T1000 (cell line): ENCODE data around the gene POLR2A.

Source experiments
- DNase-seq: peaks from one replicate; lab custom pipeline; 2025; ENCODE audit warnings: mixed read lengths; lab: John Stamatoyannopoulos, UW

POLR2A gene

DNA sequence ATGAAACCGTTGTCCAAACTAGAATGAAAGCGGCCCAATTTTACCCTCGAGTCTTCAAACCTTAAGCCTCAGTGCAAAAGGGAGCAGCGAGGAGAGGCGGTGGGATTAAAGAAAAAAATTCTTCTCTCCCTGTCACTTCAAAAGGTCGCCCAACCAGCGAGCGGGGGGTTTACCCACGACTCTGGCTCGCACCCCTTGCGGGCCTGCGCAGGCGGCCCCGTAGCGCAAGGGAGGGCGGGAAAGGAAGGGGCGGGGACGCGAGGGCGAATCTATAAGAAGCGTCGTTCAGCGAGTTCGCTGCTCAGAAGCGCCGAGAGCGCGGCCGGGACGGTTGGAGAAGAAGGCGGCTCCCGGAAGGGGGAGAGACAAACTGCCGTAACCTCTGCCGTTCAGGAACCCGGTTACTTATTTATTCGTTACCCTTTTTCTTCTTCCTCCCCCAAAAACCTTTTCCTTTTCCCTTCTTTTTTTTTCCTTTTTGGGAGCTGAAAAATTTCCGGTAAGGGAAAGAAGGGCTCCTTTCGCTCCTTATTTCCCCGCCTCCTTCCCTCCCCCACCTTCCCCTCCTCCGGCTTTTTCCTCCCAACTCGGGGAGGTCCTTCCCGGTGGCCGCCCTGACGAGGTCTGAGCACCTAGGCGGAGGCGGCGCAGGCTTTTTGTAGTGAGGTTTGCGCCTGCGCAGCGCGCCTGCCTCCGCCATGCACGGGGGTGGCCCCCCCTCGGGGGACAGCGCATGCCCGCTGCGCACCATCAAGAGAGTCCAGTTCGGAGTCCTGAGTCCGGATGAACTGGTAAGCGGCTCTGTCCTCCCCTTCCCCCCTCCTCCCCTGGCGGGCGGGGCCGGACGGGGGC lies at the start of gene POLR2A:
Gene POLR2A (plus strand): TSS at position 300 of the 852 bp plus-strand sequence.
- peak; percentile 97 for DNase-seq

DNA sequence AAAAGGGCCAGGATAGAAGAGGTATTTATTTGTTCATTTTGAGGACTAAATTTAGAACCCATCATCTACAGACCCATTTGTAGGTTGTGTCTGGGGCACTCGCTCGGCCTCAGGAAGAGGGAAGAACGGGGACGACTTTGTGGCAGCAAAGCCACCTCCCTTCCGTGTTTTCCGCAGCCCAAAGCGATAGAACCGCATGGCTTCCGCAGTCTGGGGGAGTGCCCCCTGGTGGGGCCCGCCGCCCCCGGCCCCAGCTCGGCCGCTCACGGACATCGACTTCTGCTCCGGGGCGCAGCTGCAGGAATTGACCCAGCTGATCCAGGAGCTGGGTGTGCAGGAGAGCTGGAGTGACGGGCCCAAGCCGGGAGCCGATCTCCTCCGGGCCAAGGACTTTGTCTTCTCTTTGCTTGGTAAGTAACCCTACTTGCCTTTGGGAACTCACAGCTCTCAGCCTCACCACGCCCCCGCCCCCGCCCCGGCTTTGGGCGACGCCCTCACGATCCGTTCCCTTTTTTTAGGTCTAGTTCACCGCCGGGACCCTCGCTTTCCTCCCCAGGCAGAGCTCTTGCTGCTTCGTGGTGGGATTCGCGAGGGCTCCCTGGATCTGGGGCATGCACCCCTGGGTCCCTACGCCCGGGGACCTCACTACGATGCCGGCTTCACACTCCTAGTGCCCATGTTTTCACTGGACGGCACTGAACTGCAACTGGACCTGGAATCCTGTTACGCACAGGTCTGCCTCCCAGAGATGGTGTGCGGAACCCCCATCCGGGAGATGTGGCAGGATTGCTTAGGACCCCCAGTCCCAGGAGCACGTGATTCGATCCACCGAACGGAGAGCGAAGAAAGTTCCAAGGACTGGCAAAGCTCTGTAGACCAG lies 48.2 kb upstream of the POLR2A start:
- DNase-seq = no peak

DNA sequence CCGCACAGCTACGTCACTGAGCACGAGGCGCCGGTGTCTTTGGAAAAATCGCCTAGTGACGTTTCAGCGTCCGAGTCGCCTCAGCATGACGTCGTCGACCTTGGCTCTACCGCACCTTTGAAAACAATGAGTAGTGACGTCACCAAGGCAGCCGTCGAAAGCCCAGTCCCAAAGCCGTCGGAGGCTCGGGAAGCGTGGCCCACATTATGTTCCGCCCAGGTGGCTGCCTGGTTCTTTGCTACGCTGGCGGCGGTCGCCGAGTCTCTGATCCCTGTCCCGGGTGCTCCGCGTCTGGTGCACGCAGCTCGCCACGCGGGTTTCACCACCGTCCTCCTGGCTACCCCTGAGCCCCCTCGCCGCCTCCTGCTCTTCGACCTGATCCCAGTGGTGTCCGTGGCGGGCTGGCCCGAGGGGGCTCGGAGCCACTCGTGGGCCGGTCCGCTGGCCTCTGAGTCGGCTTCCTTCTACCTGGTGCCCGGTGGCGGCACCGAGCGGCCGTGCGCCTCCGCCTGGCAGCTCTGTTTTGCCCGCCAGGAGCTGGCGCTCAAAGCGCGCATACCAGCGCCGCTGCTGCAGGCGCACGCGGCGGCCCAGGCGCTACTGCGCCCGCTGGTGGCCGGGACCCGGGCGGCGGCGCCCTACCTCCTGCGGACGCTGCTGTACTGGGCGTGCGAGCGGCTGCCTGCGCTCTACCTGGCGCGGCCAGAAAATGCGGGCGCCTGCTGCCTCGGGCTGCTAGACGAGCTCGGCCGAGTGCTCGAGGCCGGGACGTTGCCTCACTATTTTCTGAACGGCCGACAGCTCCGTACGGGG lies 47.4 kb upstream of the POLR2A start:
- DNase-seq = peak; percentile 74

DNA sequence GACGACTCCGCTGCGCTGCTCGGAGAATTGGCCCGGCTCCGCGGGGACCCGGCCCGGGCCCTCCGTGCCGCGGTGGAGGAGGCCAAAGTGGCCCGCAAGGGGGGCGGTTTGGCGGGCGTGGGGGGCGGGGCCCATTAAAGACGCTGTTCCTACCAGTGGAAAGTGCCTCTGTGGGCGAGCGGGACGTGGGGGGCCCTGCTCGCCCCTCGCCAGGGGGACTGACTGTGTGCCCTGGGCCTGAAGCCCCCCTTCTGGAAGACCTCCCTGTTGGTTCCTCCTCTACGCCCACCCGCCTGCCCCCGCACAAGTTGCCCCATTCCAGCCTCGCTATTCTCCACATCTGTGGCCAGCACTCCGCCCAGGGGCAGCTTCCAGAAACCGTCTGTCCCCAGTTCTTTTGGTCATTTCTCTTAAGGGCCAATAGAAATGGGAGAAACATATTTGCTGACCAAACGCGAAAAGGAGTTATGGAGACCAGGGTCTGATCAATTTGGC lies 46.8 kb upstream of the POLR2A start:
- DNase-seq = no peak

DNA sequence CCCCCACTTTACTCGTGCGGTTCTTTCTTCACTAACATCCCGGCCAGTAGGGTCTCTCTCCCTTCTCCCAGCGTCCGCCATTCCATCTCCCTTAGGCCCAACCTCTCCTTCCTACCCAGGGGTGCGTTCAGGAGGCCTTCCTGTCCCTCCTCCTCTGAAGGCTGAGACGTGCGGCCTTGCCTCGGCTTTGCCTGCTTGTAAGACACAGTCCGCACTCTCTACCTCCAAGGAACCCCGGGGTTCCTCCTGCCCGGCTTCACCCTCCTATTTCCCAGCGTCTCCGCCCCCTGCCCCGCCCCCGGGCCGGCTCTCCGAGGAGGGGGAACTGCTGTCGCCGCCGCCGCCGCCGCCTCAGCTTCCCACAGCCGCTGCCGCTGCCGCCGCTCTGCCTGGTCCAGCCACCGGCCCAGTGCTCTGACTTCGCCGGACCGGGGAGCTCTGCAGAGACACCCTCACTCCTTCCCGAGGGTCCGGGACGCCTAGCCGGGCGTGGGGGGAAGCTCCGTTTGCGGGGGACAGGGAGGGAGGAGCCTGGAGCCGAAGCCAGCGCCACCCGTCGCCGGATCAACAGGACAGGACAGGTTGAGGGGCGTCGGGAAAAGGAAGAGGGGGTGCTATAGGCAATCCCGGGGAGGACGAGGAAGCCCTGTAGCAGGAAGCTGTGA lies 46.1 kb upstream of the POLR2A start:
- DNase-seq = no peak

DNA sequence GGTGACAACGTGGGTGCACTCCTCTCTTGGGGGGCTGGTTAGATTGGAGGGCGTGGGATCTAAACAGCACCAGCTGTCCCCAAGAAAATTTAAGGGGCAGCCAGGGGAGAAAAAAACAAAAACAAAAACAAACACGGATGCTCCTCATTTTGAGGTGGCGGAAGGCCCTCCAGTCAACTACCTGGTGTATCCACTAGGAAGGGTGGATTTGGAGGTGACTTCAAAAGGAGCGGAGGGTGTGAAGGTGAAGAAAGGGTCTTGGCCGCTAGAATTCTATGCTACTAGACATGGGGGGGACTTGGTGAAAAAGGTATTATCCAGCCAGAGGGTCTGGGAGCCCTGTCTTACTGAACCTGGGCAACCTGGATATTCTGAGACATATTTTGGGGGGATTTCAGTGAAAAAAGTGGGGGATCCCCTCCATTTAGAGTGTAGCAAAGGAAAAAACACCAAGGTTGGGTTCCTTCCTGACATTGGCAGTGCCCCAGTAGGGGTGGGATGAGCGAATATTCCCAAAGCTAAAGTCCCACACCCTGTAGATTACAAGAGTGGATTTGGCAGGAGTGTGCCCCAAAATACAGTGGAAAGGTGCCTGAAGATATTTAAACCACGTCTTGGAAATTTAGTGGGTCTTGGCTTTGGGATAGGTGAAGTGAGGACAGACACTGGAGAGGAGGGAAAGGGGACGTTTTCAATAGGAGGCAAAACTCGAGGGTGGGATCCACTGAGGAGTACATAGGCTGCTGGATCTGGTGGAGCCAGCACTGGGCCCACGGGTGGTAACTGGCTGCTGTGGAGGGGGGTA lies 45.3 kb upstream of the POLR2A start:
- DNase-seq = no peak

DNA sequence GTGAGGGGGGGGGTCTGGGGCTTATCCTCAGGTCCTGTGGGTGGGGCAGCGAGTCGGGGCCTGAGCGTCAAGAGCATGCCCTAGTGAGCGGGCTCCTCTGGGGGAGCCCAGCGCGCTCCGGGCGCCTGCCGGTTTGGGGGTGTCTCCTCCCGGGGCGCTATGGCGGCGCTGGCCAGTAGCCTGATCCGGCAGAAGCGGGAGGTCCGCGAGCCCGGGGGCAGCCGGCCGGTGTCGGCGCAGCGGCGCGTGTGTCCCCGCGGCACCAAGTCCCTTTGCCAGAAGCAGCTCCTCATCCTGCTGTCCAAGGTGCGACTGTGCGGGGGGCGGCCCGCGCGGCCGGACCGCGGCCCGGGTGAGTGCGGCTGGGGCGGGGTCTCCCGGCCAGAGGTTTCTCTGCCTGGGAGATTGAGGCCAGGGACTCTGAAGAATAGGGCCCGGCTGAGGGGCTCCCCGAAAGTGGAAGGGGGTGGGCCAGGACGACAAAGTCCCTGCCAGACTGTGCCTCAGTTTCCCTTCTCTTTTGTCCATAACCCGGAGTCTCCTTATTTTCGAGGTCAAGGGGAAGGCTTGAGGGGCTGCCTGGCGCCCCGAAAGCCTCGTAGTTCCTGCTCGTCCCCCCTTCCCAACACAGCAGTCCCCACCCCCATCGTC lies 44.6 kb upstream of the POLR2A start, which contains the start of gene FGF11:
Gene FGF11 (plus strand): TSS at position 51 of the 651 bp plus-strand sequence. CDS start 109 bp downstream, at position 160.
- no peak for DNase-seq

DNA sequence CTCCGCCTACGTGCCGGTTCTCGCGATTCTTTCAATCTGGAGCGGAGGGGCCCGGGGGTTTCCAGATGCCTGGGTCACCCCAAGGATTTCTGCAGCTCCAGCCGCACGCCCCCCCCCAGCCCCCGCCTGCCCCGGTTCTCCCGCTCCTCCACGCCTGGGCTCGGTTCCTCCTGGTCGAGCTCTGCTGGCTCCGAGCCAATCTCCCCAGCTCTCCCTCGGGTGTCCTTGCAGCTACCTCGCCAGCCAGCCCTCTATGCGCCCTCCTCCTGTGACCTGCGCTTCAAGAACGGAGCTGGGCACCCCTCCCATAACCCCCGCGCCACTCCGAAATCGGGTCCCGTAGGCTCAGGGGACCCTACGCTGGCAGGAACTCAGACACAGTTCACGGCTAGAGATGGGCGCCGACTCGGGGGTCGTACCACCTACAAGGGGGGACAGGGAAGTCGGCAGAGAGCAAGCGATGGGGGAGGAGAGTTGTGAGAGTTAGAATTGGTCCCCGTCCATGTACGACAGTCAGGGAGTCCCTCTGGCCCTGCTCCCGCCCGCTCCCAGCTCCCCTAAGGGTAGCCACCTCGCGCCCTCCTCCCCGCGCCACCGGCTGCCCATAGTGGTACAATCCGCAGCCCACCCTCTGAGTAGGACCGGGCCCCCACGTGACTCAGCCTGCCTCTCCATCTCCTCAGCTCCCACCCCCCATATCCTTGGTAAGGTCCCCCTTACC lies 43.9 kb upstream of the POLR2A start:
- DNase-seq = no peak

DNA sequence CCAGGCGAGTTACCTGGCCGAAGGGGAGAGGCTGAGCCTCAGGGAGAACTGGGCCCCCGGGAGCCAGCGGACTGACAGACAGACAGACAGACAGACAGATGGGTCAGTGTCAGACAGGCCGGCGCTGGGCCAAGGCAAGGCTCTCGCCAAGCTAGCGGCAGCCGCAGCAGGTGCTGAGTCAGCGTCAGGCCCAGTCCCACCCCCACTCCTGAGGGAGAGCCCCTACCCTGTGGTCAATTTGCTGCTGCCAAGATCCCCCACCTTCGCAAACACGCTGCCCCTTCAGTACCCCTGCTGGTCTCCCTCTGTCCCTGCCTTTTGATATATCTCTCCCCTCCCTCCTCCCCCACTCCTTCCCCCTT lies 43.4 kb upstream of the POLR2A start:
- DNase-seq = no peak

DNA sequence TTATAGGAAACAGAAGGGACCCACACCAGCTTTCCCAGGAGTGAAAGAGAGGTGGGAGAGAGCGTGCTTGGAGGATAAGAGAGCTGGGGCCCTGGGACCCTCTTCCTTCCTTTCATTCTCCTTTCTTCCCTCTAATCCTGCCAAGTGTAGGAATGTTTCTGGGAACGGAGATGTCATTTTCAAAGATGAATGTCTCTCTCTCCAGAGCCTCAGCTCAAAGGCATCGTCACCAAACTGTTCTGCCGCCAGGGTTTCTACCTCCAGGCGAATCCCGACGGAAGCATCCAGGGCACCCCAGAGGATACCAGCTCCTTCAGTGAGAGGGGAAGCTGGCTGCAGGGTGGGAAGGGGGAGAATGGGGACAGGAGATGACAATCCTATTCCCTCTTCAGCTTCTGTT lies 42.9 kb upstream of the POLR2A start:
- no peak for DNase-seq

DNA sequence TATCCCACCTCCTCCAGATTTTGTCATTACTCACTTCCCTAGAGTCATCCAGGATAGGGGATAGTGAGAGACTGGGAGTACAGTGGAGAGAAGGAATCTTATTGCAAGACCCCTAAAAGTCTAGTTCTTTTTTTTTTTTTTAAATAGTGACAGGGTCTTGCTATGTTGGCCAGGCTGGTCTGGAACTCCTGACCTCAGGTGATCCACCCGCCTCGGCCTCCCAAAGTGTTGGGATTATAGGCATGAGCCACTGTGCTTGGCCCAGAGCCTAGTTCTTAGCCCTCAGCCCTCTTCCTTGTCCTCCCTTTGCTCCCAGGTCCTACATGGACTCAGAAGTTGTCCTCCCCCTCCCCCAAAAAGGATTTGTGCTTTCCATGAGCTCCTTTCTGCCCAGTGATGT lies 42.0 kb upstream of the POLR2A start:
- no peak for DNase-seq

DNA sequence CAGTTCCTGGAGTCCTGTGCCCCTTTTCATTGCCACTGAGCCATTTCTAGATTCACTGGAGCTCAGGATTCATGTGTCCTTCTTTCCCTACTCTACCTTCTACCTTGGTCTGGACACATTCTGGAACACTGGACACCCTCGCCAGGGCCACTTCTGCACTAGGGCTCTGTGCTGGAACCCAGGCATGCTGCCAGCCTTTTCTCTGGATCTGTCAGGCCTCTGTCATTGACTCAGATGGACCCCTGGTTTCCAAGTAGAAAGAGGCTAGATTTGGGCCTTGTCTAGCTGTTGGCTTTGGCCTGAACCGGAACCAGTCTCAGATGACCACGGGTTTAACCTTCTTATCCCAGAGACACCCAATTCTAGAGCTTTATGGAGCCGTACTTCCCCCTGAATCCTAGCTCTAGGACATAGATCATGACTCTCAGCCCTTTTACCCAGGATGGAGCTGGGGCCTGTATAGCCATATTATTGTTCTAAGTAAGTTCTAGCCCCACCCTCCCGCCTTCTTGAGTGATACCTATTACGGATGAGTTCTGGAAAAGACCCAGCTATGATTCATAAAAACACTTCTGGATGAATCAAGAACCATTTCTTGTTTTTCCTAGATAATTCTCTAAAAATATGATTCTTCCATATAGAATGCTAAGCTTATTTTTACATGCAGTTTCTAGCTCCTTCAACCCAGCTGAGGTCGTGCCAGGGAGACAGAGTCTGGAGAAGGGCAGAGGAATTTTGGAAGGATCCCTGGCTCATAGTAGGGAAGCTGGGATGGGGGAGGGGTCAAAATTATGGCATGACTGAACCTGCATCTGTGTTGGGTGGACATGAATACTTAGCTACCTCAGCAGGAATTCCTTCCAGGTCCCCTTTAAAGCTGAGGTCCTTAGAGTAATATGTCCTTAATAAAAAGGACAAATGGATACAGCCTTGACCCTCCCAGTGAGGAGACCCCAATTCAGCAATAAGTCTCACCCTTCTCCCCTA lies 40.4 kb upstream of the POLR2A start:
- DNase-seq = no peak

DNA sequence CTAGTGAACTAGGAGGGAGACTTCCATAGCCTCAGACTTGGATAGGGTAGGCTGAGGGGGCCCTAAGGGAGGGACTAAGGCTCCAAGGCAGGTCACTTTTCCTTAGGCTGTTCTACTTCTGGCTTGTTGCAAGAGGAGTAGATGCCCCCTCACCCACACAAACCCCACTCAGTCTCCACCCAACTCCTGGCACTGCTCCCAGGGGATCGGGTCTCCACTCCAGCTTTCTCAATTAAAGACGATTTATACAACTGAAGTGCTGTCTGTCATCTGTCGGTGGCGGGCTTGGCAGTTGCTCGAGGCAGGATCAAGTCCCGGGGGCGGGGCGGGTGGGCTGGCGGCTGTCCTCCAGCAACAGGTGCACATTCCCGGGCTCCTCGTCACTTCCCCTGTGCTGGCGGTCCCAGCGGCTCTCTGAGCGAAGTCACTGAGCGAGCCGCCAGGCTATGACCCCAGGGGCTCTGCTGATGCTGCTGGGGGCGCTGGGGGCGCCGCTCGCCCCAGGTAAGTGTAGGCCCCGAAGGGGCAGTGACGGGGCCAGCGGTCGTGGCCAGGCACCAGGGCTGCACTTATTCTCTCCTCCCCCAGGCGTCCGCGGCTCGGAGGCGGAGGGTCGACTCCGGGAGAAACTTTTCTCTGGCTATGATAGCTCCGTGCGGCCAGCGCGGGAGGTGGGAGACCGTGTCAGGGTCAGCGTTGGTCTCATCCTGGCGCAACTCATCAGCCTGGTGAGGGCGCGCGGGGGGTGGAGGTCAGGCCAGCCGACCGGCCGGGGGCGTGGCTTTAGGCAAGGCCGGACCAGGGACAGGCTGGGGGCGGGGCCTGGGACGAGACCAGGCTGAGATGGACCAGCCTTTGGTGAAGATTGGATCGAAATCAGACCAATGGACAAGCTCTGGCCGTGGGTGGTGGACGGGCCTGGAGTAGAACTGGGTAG lies 39.2 kb upstream of the POLR2A start, which contains the start of gene CHRNB1:
Gene CHRNB1 (plus strand): TSS at position 380 of the 937 bp plus-strand sequence. CDS start 67 bp downstream, at position 447.
- DNase-seq = no peak

DNA sequence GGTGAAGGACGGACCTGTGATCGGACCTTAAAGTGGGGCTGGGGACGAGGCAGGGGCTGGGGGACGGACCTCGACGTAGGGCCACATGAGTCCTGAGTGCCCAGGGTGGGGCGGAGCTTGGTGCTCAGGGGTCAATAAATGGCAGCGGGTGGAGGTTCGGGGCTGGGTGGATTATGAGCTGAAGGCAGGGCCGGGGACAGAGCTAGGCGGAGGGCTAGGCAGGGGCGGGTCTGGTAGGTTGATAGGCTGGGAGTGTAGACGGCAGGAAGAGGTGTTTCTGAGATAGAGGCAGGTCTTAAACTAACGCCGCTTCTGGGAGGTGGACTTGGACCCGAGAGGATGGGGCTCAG lies 38.6 kb upstream of the POLR2A start:
- DNase-seq = no peak

DNA sequence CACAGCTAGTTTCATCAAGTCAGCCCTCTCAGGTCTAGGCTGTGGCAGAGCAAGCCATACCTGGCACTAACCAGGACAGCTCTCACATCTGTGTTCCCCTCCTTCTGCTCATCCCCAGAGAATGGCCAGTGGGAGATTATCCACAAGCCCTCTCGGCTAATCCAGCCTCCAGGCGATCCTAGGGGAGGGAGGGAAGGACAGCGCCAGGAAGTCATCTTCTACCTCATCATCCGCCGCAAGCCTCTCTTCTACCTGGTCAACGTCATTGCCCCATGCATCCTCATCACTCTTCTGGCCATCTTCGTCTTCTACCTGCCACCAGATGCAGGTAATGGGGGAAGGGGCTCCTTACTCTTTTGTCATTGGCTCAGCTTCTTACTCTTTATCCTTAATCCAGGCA lies 35.7 kb upstream of the POLR2A start:
- no peak for DNase-seq

DNA sequence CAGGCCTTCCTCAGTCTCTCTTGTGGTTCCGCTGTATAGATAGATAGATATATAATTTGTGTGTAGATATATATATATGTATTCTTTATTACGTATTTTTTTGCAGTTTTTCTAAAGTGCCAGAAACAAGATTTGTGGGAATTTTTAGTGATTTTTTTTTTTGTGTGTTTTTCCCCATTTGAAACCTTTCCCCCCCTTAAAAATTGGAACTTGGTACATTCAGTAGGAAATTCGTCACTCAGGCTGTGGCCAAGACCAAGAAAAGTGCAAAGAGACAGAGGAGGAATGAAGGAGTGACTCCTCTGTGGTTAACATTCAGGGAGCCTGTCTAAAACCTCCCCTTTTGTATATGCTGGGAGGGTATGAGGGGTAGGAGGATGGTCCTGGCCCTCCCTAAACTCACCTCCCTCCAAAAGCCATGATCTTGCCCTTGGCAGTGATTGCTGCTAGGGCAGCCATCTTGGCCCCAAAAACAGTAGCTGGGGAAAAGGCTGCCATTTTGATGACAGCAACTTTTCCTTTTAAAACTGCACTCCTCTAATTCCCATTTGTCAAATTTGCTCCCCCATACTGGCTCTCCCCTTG lies 24.1 kb upstream of the POLR2A start:
- DNase-seq = no peak
